ENCODE data around the gene CTNNB1.
A peak's percentile ranks its signal among the peaks of the same experiment; 100 is the strongest.

CTNNB1 gene

DNA sequence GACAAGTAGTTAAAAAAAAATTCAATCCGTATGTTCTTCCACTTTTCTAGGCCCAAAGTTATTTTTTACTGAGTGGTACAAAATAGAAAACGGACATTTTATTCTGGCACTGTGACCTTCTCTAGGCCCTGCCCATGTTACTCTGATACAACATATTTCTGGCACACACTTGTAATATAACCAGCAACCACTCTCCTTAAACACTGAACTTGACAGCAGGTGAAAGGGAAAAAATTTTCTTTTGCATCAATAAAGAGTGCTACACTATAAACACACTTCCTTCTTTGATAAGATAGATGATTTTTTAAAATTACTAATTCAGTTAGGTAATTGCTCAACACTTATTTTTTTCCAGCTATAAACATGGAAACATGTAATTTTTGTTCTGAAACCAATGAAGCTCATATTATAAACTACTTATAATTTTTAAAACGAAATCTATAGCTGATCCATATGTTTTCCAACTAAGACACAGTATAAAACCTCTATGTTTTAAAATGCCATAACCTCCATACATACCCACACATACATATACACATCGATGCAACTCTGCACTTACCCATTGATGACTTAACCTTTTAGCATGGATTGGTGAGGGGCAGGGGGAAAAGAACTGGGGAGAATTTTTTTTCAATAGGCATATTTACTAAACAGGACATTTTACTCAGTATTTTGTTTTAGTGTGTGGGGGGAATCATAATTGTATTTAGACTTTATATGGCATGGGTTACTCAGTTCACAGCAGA, 5.3 kb upstream of the CTNNB1 start:
- no peak for DNase-seq

DNA sequence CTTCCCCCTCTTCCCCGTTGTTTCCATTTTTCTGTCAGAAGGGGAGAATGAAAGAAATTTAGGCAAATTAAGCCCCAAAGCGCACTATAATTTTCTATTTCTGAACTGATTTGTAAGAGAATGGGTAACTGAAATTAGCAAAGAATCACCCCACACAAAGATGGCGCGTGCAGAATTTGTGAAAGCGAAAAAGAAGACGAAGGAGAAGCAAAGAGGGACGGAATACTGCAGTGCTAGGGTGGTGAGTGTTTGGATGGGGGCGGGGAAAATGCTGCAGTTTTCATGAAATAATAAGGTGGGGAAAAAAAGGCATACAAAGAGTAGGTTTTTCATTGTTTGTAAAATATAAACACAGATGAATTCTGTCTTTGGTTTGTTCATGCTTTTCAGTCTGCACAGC, 4.6 kb upstream of the CTNNB1 start:
- no peak for DNase-seq

DNA sequence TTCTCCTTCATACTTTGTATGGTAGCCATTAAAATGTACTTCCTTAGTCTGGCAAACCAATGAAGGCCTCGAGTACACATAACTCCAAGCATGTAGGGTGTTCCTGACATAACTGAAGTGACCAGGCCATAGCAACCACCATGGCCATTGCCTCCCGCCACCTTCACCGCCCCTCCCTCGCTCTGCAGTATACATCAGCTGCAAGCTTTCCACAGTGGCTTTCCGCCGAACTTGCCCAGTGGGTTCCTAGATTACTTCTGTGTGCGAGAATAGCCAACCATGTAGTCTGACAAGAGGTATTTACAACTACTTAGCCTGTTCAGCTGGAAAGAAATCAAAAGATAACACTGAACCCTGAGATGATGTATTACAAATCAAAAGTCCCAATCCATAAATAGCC, 3.4 kb upstream of the CTNNB1 start:
- no peak for DNase-seq

DNA sequence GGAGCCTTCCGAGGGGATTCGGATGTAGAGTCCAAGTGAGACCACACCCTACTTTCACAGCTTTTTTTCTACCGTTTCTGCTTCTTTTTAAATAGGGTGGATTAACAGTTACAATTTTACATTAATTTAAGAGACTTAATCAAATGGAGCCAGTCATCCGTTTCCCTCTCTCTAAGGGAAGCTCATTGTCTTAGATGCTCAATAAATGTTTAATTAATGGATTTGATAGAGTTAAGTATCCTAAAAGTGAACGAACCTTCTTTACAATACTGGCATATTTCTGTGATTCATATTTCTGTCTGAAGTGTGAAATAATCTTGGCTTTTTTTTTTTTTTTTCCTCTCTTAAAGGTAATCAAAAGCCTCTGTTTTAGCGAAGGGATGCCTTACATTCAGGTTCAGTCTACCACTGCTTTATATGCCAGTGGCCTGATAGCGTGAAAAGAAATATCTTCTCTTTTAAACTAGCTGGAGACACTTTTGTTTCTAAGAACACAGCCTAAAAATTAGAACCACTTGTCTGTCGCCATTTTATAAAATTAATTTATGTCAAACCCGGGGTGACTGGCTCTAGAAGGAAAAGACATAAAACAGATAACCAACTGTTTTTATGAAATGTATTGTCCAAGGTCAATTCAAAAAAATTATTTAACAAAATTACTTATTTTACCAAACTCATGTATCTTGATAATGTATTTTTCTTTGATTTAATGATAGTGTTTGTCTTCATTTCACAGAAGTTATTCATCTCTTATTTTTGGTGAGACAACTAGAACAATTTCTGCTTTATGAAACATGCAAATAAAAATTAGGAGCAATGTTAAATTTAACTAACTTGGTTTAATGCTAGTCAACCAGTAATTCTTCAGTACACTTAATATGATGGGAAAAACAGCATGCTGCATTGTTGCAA, 2.5 kb upstream of the CTNNB1 start:
- no peak for DNase-seq

DNA sequence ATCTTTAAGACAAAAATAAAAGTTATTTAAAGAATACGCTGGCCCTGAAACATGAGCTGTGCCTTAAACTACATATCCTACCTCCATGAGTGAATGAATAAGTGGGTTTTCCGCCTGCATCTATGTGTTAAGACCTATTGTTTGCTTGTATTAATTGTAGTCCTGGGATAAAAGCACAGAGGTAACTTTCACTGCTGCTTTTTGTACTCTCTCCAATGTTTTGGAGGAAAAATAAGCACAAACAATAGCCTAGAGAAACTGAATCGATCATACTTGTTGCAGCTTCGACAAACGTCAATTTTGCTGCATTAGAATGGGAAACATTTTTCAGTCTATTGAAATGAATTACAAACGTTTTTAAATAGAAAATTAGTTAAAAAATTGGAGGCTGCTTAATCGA, 1.3 kb upstream of the CTNNB1 start:
- DNase-seq, result no peak

DNA sequence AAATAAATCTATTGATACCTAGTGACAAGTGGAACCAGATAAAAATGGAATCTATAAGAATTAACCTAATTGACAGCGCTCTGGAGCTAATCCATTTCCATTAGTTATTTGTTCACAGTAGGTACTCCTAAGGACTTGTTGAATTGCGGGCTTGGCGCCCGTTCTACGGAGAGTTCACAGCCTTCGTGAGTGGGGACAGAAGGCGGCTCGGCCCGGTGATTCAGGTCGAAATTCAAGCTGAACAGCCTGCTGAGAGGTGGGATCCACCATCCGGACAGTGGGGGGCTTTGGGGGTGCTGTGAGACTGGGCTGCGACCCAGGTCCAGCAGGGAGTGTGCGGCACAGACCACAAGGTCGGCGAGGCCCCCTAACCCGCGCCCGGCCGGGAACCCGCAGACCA, 779 bp upstream of the CTNNB1 start:
- DNase-seq, result peak; percentile 74

DNA sequence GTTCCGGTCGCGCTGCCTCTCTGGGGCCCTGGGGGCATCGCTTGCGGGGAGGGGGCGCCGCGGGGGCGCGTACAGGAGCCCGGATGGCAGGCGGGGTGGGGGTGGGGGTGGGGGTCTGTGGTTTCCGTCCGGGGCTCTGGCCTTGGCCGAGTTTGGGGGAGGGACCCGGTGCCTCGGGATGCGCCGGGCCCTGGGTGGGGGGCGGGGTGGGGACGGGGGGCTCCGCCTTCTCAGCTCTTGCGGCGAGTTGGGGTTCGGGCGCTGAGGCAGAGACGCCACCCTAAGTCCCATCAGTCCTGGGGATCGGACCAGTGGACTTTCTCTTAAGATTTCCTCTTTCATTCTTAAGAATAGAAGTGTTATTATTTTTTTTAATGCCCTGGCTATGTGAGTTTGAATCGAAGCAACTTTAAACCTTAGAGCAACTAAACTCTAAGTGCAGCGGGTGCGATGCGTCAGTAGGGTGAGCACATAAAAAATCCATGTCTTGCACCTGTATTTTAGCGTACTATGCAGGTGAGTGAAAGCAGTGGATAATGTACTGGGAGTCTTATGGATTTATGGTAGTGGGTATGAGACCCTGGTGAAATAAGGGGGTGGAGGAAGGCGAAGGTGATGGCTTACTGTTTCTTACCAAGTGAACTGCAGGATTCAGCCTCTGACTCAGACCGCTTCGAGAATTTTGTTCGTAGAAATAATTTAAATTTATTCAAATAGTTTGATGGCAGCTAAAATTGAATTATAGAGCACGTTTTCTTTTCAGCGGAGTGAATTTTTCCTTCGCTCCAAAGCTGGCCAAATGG, 762 bp downstream of the CTNNB1 start:
- peak; percentile 81 for DNase-seq

DNA sequence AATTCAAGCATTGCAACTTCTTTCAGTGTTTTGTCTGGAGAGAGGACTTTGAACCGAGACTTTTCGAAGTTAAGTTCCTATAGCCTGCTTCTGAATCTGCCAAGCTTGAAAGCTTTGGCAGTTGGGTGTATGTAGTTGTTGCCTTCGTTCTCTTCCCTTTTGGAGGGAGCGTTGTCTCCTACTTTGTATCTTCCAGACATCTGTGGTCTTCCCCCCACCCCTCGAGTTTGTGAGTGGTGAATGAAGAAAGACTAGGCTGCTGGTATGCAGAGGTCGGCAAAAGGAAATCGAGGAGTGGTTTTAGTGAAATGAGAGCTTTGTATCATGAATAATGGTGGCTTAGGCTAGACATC, 1.3 kb downstream of the CTNNB1 start:
- no peak for DNase-seq

DNA sequence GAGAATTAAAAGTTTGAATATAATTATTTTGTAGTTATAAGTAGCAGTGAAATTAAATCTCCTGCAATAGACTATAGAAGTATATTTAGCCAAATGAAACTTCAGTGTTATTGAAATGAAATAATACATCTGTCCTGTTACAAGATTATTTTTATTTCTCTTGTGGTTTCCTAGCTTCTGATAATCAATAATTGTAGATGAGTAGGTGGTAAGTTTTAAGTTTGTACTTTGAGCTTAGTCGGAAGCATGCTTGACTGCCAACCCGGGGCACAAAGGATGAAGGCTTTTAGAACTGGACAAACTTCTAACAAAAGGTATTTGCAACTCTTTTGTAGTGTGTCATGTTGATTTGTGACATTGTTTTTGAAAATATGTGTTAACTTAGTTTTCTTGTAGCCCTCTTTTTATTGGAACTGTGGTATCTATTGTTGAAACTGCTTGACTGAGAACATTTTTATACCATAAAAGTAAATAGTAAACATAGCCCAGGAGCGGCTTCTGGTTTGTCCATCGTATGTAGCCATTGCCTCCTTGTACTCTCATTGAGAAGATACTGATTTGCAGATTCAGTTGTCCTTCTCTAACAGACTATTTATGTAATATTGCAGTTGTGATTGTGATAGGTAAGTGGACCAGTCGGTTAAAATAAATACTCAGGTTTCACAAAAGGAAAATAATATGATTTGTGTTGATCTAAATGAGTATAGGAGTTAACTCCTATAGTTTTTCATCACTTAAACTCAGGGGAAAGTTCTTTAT, 2.9 kb downstream of the CTNNB1 start:
- DNase-seq, result no peak

DNA sequence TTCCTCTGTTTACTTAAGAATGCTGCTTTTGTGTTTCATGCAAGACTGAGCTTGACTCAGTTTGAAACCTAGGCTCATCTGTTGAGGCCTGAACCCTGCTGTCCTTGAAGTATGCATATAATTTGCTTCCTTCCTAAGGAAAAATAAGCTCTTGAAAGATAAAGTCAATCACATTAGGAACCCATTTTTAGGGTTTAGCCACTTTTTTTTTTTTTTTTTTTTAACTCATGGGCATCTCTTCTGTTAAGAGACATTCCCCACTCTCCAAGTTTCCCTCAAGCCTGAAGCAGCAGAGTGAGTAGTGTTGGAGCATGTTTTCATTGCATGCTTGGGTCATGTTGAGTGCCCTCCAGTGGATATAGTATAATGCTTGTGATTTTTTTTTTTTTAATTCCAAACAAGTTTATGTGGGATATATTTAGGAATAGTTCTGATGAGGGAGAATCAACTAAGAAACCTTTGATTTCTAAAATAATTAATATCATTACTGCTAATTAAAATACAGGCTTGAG, 3.6 kb downstream of the CTNNB1 start:
- no peak for DNase-seq

DNA sequence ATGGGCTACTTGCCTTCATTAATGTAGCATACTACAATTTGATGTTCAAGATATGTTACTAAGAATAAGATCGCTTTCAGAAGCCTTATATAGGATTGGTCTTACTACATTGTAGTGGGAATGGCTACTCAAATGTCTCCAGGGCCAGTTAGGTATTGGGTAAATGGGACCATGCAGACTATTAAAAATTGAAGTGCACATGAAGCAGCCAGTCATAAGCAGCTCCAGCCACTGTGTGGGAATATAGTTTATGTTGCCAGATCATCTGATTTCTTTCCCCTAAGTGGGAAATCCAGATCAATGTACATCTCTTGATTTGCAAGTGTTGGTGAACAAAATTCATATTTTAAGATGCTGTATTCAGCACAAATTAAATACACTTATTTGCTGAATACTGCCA, 5.1 kb downstream of the CTNNB1 start:
- DNase-seq, result no peak

DNA sequence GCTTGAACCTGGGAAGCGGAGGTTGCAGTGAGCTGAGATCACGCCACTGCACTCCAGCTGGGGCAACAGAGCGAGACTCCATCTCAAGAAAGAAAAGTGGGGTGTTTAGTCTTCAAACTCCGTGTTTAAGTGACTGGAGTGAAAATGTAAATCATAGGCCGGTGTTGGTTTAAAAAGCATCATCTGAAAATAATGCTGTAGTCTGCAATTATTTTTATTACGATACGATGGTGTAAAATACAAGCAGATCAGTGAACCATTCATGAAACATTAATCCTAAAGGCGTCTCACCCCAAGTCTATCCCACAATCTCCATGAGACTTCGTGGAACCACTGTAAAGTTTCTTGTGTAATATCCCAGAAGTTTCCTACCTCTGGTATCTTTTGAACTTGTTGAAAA, 6.3 kb downstream of the CTNNB1 start:
- DNase-seq, result no peak

DNA sequence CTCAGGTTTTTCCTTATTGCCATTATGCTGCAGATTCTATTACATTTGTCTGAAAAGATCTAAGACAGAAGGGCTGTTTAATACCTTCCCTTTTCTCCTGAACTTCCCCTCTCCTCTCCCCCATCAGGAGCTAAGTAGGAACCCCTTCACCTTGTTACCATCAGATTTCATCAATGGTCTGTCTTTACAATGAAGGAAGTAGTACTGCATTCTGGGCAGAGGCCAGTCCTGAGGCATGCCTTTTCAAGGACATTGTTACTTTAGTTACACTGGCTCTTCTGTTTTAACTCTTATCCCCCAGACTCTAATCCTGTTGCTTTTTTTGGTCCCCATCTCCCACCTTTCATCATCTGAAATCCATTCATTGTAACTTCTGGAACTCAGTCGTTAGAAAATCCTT, 8.1 kb downstream of the CTNNB1 start:
- DNase-seq, result no peak

DNA sequence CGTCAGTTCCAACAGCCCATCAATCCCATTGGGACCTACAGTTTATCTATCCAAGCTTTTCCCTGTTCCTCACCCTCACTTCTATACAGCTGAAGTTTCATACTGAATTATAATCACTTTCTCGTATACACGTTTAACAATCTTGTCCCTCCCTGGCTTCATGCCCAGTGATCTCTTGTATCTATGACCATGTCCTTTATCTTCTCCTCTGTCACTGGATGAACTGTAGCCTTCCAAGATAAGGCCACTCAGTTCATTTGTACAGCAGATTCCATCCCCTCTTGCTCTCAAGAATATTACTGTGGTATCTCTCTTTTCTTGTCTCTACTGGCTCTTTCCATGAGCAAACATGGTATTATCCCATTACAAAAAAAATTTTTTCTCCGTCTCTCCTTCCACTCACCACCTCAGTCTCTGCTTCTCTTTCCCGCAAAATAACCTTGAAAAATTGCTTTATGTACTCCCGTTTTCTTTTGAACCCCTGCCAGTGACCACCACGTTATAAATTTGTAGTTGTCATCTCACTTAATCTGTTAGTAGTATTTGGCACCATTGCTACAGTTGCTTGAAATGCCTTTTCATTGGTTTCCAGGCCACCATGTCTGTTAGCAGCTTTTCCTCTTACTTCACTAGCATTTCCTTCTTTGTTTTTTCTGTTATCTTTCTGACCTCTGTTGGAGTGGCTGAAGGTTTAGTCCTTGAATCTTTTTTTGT, 9.4 kb downstream of the CTNNB1 start:
- DNase-seq, result no peak

DNA sequence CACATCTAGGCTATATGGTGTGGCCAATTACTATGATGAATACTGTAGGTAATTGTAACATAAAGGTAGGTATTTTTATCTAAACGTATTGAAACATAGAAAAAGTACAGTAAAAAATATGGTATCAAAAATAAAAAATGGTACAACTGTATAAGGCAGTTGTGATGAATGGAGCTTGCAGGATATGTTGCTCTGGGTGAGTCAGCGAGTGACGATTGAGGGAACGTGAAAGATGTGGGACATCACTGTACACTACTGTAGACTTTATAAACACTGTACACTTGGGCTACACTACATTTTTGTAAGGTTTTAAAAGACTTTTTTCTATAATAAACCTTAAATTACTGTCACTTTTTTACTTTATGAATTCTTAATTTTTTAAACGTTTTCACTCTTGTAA, 10.3 kb downstream of the CTNNB1 start:
- no peak for DNase-seq

DNA sequence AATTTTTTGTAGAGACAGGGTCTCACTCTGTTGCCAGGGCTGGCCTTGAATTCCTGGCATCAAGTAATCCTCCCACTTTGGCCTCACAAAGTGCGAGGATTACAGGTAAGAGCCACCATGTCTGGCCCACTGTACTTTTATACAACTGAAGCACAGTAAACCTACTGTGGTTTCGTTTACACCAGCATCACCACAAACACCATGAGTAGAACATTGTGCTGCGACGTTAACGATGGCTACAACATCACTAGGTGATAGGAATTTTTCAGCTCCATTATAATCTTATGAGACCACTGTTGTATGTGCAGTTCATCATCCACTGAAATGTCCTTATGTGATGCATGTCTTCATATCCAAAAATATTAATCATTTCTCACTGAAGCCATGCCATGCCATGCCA, 11.7 kb downstream of the CTNNB1 start:
- DNase-seq, result no peak

DNA sequence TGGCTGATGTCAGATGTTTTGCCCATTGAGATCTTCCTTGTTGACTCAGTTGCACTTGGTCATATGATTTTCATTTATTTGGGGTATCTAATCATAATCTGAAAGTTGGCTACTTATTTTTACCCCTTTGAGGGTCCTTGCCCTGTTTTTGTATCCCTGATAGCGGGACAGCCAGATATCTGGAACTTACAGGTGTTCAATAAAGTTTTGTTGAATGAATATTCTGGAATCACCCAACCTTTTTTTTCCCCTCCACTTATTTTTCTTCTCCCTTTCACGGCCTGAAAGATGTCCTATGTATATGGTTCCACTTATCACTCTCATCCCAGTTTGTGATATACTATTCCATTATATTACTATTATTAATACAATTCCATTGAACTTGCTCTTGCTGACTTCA, 12.8 kb downstream of the CTNNB1 start:
- no peak for DNase-seq

DNA sequence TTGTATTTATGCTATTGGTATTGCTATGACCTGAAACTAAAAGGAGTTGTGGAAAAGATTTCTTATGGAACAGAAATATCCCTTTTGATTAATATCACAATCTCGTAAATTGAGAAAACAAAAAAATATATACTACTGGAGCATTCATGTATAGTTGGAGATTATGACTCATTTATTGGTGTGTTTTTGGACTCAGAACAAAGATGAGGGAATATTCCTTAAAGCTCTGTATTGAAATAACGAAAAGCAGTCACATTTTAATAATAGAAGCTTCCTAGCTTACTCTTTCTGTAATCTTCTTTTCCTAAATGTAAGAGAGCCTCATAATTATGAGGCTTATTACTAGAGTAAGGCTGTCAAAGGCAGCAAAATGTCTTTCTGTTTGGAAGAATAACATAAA, 14.3 kb downstream of the CTNNB1 start:
- no peak for DNase-seq

DNA sequence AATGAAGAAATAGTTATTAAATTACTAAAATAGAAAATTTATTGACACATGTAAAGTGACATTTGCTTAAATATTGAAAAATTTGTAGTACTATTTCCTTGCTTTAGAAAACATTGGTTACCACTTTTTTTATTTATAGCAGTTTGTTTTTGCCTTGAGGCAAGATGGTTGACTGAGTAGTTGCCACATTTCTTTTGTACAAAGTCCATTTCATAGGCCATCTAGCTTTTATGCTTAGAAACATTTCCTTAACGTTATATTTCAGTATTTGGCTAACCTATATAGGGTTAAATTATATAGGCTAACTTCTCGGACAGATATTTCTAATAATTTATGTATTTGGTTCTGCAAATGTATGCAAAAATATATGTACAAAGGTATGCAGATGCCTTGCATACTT, 17.1 kb downstream of the CTNNB1 start:
- DNase-seq, result no peak

DNA sequence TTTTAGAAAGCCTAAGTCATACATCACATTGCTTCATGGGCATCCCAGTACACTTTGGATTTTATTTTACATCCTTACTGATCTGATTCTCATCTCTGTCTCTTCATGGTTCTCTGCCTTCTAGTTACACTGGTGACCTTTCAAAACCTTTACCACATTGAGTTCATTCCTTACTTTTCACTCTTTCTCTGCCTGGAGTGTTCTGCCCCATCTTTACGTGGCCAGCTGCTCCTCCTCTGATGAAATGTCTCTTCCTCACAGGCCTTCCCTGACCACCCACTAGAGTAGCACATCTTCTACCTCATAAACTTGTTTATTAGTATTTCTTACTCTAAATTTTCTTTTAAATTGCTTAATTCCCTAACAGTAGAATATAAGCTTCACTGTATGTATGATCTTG, 17.7 kb downstream of the CTNNB1 start:
- no peak for DNase-seq

DNA sequence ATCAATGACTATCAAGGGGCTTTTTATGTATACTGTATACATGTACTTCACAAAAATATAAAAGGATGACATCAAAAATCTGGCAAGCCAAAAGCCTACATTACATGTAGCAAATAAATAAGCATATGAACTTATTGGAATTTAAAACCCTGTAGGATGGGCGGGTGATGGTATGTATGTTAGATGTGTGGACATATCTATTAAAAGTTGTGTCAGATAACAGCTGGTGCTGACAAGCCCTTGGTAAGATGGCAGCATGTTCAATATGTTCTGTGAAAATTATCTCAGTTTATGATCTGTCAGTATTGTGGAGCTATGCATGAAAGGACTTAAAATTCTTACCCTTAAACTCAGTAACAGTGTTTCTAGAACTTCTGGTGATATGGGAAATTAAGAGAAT, 20.1 kb downstream of the CTNNB1 start:
- no peak for DNase-seq

Measured in activated effector memory CD4-positive, alpha-beta T cell treated with anti-CD3 and anti-CD28 coated beads, Interleukin-2, amount 50 U/mL, for 16 hours (primary cell).